GM19452 (cell line): ENCODE data around the gene GRK3.
"Not testable (repeated sequence)": the region's sequence is repeated elsewhere in the genome, so short reads cannot be mapped to it uniquely, and the experiment has no call there.

ENCODE experiments used
- ATAC-seq: cut with Tn5 transposase; IDR thresholded peaks from one replicate; pipeline ENCODE4 v1.9.1; 2021; ENCODE audit not compliant: unreplicated experiment

Gene GRK3

DNA sequence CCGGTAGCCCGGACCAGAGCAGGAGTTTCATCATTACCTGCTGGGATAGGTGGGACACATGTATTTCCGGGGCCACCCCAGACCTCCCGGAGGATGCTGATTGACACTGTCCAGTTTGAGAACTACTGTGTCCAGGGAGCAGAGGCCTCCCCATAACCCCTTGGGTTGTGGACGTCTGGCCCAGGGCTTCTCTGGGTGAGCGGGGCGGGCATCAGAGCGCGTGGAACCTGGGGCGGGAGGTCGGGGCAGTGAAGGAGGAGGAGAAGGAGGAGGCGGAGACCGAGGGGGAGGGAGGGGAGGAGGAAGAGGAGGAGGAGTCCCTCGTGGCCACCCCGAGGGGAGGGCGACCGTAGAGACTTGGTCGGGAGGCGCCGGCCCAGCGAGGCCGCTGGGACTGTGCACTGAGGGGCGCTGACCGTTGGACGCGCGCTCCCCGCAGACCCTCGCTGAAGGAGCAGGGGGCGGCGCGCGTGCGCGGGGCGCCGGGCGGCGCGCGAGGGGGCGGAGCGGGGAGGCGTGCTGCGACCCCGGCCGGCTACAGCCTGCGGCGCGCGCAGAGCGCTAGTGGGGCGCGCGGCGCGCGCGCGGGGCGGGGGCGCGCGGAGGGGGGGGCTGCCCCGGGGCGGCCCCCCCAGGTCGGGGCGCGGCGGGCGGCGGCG, at the start of gene GRK3:
Gene GRK3 (plus strand): TSS at position 356 of the 659 bp plus-strand sequence. CDS start 366 bp downstream, outside the sequence.
- ATAC-seq: peak; percentile 49

- no peak for ATAC-seq
Observed at GRCh38 chr22:25518000-25518663, 46.3 kb upstream of the GRK3 start.

DNA sequence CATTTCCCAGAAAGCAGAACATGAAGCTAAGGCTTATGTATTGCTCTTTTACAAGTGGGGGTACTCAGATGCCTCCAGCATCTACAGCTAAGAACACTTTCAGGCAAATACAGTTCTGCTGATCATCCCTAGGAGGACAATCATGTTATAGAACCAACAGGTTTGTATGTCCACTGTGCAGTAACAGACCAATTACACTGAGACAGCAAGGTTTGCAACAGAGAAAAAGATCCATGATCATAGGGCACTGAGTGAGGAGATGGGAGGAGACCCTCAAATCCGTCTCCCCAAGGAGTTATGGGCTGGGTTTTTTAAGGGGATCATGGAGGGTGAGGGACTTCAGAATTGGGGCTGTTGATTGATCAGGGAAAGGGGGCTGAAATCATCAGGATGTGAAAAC, 39.1 kb upstream of the GRK3 start:
- no peak for ATAC-seq

- ATAC-seq: not testable (repeated sequence)
Observed at GRCh38 chr22:25525804-25526584, 38.5 kb upstream of the GRK3 start.

GRCh38 chr22:25527016-25527415, 37.5 kb upstream of the GRK3 start:
- ATAC-seq: not testable (repeated sequence)

DNA sequence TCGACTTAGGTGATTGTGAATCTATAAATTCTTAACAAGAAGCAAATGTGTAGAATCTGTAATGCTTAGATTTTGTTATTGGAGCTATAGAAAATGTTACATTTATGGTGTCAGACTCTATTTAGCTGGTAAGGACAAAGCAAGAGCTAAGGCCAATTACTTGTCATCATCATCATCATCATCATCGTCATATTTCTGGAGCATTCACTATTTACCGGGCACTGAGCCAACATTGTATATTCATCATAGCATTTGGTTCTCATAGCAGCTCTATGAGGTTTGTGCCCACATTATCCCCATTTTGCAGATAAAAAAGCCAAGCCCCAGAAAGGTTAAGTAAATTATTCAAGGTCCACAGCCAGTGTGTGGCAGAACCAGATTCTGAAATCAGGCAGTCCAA, 36.4 kb upstream of the GRK3 start:
- ATAC-seq: not testable (repeated sequence)

GRCh38 chr22:25529059-25529458, 35.4 kb upstream of the GRK3 start:
- ATAC-seq: not testable (repeated sequence)

- not testable (repeated sequence) for ATAC-seq
Observed at GRCh38 chr22:25529541-25530137, 34.8 kb upstream of the GRK3 start.

GRCh38 chr22:25531677-25532076, 32.8 kb upstream of the GRK3 start:
- ATAC-seq: not testable (repeated sequence)

DNA sequence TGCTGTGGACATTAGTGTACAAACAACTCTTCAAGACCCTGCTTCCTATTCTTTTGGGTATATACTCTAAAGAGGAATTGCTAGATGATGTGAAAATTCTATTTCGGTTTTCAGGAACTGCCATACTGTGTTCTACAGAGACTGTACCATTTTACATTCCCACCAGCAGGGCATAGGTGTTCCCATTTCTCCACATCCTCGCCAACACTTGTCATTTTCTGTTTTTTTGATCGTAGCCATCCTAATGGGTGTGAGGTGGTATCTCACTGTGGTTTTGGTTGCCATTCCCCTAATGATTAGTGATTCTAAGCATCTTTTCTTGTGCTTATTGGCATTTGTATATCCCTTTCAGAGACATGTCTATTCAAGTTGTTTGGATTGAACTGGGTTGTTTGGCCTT, 29.8 kb upstream of the GRK3 start:
- ATAC-seq: no peak

- no peak for ATAC-seq
Observed at GRCh38 chr22:25536589-25536988, 27.9 kb upstream of the GRK3 start.

DNA sequence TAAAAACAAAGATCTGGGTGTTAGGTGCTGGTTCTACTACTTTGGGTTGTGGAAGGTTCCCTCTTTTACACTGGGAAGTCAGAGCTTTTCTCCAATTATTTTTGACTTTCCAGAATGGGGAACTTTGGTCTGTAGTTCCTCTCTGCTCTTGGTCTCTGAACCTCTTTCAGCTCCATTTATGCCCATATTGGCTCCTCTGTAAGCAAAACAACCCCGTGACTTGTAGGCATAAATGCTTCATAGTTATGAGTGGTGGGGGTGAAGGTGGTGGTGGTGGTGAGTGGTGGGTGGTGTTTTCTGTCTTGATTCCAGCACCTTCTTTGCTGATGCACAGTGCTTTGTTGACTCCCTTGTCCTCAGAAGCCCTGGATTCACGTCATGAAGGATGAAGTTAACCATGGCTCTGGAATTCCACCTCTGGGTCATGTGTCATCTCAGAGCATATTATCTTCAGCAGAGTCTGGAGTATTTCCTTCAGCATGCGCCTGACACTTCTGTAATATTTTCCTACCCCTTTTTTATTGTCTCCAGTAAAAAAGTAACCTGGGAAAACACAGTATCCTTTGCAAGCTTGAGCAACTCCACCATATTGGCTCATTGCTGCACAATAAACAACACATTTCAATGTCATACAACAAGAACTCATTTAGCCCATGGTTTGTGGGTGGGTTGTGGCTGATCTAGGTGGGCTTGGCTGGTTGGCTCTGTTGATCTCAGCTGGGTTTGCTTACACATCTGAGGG, 24.1 kb upstream of the GRK3 start:
- ATAC-seq: no peak

- ATAC-seq: no peak
Observed at GRCh38 chr22:25540908-25541660, 23.4 kb upstream of the GRK3 start.

- no peak for ATAC-seq
Observed at GRCh38 chr22:25542191-25542590, 22.3 kb upstream of the GRK3 start.

- no peak for ATAC-seq
Observed at GRCh38 chr22:25542720-25543402, 21.6 kb upstream of the GRK3 start.

DNA sequence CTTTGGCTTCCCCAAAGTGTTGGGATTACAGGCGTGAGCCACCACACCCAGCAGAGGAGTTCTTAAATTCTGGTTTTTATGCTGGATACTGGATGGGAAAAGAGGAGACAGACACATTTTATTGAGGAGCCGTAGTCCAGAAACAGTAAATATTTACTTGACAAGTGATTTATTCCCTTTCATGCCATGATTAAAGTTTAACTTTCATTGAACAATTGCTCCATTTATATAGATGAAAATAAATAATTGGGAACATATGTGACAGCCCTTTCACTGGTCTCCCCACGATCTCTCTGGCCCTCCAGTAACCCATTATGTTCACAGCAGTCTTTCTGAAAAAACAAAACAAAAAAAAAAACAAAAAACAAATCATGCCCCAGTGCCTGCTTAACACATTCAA, 19.3 kb upstream of the GRK3 start:
- no peak for ATAC-seq

DNA sequence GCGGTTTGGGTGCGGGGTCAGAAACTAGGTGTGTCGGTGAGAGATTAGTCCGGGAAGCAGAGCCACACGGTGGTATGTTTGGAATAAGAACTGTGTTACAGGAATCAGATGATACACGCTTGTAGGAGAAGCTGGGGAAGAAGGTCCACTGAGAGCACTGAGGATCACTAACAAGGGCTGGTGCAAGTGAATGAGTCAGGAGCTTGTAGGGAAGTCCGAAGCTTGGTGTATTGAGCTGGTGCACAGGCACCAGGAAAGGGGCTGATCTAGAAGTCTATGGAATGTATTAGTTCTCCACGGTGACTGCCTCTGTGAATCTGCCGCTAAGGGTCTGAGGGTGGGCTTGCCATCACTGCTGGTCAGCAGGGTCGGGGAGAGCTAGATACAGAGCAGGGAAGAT, 18.8 kb upstream of the GRK3 start:
- ATAC-seq: no peak

GRCh38 chr22:25546242-25546641, 18.2 kb upstream of the GRK3 start:
- ATAC-seq: no peak

GRCh38 chr22:25546751-25547150, 17.7 kb upstream of the GRK3 start:
- ATAC-seq: no peak
